Upper lobe of right lung (tissue), 1 donor: ENCODE results near the gene ATP7A. TPM values are rescaled to one million over a fixed set of nuclear protein-coding genes. Genes with fewer than 3 reads are reported as not detected.
"Not testable (repeated sequence)": the region's sequence is repeated elsewhere in the genome, so short reads cannot be mapped to it uniquely, and the experiment has no call there.

ENCODE experiments used
- ATAC-seq: fragments of 200-7000 bp; cut with Tn5 transposase; one replicate; pipeline ENCODE4 v1.9.1; 2020; ENCODE audit warnings: mild to moderate bottlenecking, moderate library complexity
- DNase-seq: peaks from one replicate; pipeline ENCODE4 v3.0.0-alpha.2; 2020
- H3K27ac ChIP-seq: fragments of 200-600 bp; one replicate; pipeline ENCODE4 v1.8.0; 2022
- H3K27me3 ChIP-seq: fragments of 200-600 bp; one replicate; pipeline ENCODE4 v1.8.0; 2022; ENCODE audit warnings: mild to moderate bottlenecking
- H3K36me3 ChIP-seq: fragments of 200-600 bp; one replicate; pipeline ENCODE4 v1.8.0; 2022
- H3K4me1 ChIP-seq: fragments of 200-600 bp; one replicate; pipeline ENCODE4 v1.8.0; 2022
- H3K4me3 ChIP-seq: fragments of 200-600 bp; one replicate; pipeline ENCODE4 v1.8.0; 2022; ENCODE audit warnings: mild to moderate bottlenecking
- H3K9me3 ChIP-seq: fragments of 200-600 bp; one replicate; pipeline ENCODE4 v1.8.0; 2022
- intact Hi-C: fragments of 100-400 bp; cut with DNase I; formaldehyde crosslinking; loops from one replicate; pipeline ENCODE4 v1.11.0; 2022
- long read RNA-seq: library from polyadenylated mRNA; unstranded; transcript quantifications from one replicate; pipeline ENCODE4 v2.0.0, GENCODE V29; 2021
- total RNA-seq: library from RNA; stranded (reverse); fragmentation: NEBNext Ultra II Directional; extraction: Animal tissue kit (Norgen Biotek cat#: 25700); gene quantifications from one replicate; pipeline ENCODE4 v1.2.1, GENCODE V29; 2021
- TF ChIP-seq, protein P1 (sequence below): fragments of 200-600 bp; IDR thresholded peaks from one replicate; pipeline ENCODE4 v1.8.0; 2022; ENCODE audit warnings: antibody characterized with exemption
- donor health status: DM: no; HTN: yes; CAD: no; lungs with severe emphysema.

The ATP7A gene
- 16.4 TPM for total RNA-seq
- long read RNA-seq, partial matches to known transcripts = 1 of 4 reads
- long read RNA-seq, other reads (novel, unspliced or antisense) = 3 of 4 reads

DNA sequence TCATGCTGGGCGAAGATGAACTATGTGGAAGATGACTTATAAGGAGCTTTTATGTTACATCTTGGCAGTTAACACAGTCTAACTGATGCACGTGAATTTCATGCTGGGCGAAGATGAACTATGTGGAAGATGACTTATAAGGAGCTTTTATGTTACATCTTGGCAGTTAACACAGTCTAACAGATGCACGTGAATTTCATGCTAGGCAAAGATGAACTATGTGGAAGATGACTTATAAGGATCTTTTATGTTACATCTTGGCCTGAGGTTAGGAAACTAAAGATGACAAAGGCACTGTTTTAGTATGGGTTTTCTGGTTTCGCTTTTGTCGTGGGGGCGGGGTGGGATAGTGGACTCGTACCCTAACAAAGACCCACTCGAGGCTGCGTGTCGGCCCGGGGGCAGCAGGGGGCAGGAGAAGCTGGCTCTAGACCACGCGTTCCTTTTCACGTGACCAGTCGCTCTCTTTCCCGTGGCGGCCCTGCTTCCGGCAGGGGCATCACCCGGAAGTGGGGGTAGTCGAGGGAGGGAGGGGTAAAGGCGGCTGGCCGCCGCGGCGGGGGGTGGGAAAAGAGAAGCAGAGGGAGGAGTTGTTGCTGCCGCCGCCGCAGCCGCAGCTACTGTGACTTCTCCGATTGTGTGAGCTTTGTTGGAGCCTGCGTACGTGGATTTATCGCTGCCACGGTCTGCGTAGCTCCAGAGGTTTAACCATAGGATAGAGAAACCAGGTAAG is at the start of gene ATP7A:
TSS of gene ATP7A (plus strand) at position 586 of the 733 bp plus-strand sequence. CDS start 60,949 bp downstream, outside the sequence.
- DNase-seq (peak; percentile 95), ATAC-seq (peak; percentile 100)
- intact Hi-C loops = no loop called here
- Histone ChIP-seq H3K36me3 (no peaks in the 10 kb centered on the region), H3K27me3 (no peaks in the 10 kb centered on the region), H3K27ac (peak within 1 kb of the TSS; percentile 82), H3K9me3 (no peaks in the 10 kb centered on the region), H3K4me1 (no peaks in the 10 kb centered on the region), H3K4me3 (peak within 1 kb of the TSS; percentile 60)
- TF ChIP-seq, protein P1, sequence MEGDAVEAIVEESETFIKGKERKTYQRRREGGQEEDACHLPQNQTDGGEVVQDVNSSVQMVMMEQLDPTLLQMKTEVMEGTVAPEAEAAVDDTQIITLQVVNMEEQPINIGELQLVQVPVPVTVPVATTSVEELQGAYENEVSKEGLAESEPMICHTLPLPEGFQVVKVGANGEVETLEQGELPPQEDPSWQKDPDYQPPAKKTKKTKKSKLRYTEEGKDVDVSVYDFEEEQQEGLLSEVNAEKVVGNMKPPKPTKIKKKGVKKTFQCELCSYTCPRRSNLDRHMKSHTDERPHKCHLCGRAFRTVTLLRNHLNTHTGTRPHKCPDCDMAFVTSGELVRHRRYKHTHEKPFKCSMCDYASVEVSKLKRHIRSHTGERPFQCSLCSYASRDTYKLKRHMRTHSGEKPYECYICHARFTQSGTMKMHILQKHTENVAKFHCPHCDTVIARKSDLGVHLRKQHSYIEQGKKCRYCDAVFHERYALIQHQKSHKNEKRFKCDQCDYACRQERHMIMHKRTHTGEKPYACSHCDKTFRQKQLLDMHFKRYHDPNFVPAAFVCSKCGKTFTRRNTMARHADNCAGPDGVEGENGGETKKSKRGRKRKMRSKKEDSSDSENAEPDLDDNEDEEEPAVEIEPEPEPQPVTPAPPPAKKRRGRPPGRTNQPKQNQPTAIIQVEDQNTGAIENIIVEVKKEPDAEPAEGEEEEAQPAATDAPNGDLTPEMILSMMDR = peak; percentile 54

DNA sequence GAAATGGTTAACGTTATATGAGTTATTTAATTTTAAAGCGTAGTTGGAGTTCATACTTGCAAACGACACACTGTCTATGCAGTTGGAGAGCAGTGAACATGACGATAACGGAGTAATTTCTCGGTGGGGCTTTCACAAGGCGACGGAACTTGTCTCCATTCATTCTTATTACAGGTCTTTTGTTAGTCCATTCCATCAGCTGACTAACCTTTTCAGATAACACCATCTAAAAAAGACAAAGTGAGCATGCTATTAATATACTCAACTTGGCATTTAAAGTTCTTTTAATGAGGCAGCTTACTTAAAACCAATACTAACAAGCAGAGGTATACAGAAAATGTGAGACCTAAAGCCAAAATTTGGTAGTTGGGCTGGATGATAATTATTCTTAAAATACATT is 35.1 kb upstream of the ATP7A start:
- H3K4me3 ChIP-seq = no peak overlapping the region
- DNase-seq (no peak), ATAC-seq (no peak)
- H3K4me1 ChIP-seq = no peaks in the 10 kb centered on the region
- no peak overlapping the region for H3K27ac ChIP-seq
- H3K36me3 ChIP-seq = peaks cover 20% of the 10 kb centered on the region
- intact Hi-C loops = no loop called here
- no peaks in the 10 kb centered on the region for H3K9me3 ChIP-seq
- H3K27me3 ChIP-seq = no peaks in the 10 kb centered on the region
- TF ChIP-seq, protein P1 = no peak

DNA sequence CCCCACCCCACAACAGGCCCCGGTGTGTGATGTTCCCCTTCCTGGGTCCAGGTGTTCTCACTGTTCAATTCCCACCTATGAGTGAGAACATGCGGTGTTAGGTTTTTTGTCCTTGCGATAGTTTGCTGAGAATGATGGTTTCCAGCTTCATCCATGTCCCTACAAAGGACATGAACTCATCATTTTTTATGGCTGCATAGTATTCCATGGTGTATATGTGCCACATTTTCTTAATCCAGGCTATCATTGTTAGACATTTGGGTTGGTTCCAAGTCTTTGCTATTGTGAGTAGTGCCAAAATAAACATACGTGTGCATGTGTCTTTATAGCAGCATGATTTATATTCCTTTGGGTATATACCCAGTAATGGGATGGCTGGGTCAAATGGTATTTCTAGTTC is 29.1 kb upstream of the ATP7A start:
- H3K9me3 ChIP-seq, DNase-seq, H3K27me3 ChIP-seq, ATAC-seq, H3K27ac ChIP-seq, H3K36me3 ChIP-seq, H3K4me3 ChIP-seq, H3K4me1 ChIP-seq, intact Hi-C loops: not testable (repeated sequence)

DNA sequence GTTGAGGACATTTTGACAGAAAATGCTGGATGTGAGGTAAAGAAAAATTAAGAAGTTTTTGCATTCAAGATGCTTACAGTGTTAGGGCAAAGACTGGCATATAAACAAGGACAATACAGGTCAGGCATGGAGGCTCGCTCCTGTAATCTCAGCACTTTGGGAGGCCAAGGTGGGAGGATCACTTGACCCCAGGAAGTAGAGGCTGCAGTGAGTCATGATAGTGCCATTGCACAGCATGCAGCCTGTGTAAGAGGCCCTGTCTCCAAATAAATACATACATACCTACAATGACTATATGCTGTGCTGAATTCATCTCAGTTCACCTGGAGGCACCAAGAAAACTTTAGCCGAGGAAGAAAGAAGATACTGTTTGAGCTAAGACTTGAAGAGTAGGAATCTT is 17.6 kb upstream of the ATP7A start:
- intact Hi-C loops = no loop called here
- ATAC-seq = no peak
- H3K27me3 ChIP-seq = no peaks in the 10 kb centered on the region

DNA sequence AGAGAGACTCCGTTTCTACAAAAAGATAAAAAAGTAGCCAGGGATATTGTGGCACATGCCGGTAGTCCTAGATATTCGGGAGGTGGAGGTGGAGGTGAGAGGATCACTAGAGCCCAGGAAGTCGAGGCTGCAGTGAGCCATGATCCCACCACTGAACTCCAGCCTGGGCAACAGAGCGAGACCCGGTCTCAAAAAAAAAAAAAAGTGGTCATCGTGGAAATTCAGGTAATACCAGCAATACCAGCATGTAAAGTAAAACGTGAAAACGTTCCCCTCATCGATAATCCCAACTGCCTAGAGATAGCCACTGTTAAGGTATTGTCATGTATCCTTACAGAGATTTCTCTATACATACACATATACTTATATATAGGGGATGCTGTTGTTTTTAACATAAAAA is 16.8 kb upstream of the ATP7A start:
- Histone ChIP-seq H3K36me3 (no peaks in the 10 kb centered on the region), H3K4me3 (peak overlapping the region; percentile 66), H3K27ac (no peak overlapping the region), H3K27me3 (no peaks in the 10 kb centered on the region), H3K4me1 (peaks cover 6% of the 10 kb centered on the region), H3K9me3 (no peaks in the 10 kb centered on the region)
- TF ChIP-seq, protein P1 = no peak
- intact Hi-C loops = no loop called here
- ATAC-seq (no peak), DNase-seq (no peak)

More for the DNA sequence above, 17.6 kb upstream of the ATP7A start:
- H3K4me3 ChIP-seq = no peak overlapping the region
- TF ChIP-seq, protein P1 = no peak
- H3K27ac ChIP-seq = no peak overlapping the region
- no peaks in the 10 kb centered on the region for H3K36me3 ChIP-seq
- H3K4me1 ChIP-seq = peaks cover 6% of the 10 kb centered on the region
- no peaks in the 10 kb centered on the region for H3K9me3 ChIP-seq
- DNase-seq = no peak

DNA sequence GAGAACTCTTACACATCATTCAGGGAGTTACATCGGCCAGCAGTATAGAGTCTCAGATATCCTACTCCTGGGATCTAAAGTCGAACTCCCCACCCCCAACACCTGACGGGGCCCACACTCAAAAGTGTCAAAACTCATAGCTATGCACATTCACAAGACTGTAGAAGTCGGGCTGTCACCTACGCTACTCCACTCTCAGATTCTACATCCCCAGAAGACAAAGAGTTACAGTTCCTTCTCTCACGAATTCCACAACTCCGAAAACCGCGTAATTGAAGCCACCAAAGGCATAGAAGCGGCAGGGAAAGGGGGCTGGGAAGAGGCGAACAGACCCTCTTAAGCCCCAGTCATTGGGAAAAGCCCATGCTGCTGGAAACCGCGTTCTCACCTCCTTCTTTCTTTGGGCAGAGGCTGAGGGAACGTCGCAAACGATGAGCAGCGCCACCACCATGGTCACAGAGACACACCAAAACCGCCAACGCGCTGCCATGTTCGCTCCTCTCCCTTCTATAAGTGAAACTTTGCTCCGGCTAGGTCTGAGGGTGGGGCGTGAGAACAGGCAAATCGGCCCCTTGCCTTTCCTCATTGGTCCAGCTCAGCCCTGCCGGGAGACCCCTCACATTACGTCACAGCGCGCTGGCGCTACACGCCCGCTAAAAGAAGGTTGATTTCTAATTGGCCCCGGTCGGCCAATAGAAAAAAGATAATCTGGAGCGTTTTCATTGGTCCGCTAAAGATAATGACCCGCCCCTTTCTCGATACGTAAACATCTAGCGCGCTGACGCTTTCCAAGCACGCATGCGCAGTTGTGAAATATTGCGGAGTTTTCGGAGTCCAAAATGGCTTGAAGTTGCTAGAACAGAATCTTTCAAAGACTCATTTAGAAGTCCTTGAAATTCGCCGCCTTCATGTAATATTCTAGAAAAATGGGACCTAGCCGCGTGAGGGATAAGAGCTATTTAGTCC is 15.3 kb upstream of the ATP7A start, which contains the start of gene MAGT1:
TSS of gene MAGT1 (minus strand) at position 515 of the 966 bp plus-strand sequence. CDS start at position 490, 25 bp downstream.
- peaks cover 6% of the 10 kb centered on the region for H3K4me1 ChIP-seq
- no peaks in the 10 kb centered on the region for H3K36me3 ChIP-seq
- TF ChIP-seq, protein P1 = no peak
- peak within 1 kb of the TSS; percentile 66 for H3K4me3 ChIP-seq
- H3K27ac ChIP-seq = peak within 1 kb of the TSS; percentile 95
- peak; percentile 94 for DNase-seq
- H3K9me3 ChIP-seq = no peaks in the 10 kb centered on the region
- ATAC-seq = peak; percentile 98
- intact Hi-C loops = no loop called here
- H3K27me3 ChIP-seq = no peaks in the 10 kb centered on the region
